HG02938 (cell line): Measurements from ENCODE around the gene FBXO22.

Source experiments
- ATAC-seq: cut with Tn5 transposase; IDR thresholded peaks from one replicate; pipeline ENCODE4 v1.9.1; 2021; ENCODE audit warnings: mild to moderate bottlenecking, moderate library complexity; ENCODE audit not compliant: unreplicated experiment

FBXO22 gene

DNA sequence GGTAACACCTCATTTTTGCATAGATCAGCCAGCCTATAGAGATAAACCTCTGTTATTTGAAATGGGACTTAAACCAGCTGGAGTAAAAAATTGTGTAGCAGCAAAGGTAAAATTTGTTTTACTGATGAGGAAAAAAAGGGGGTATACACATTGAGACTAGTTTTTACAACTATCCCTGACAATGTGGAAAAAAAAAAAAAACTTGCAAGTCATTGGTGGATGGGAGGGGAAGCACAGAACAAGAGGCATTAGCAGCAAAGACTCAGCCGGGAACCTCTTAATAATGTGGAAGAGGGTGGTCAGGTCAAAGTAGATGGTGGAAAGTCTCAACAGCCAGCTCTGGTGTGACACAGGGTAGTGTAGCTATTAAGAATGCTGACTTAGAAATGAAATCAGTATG, 14.5 kb downstream of the FBXO22 start:
- no peak for ATAC-seq

DNA sequence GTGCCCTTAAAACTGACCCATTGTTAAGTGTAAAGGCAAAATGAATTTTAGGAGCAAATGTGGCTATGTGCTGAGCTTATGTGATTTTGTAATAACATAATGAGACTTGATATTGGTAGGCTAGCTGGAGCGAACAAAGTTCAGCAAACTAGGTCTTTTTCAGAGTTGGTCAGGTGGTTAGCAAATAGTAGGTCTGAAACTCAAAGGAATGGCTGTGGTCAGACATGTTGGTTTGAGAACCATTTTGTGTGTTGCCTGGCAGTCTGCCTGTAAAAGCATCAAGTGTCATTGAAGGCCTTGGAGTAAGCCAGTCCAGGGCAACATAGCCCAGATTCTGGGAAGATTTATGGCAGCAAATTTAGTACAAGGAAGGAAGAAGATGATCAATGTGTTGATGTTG, 16.4 kb downstream of the FBXO22 start:
- ATAC-seq, result no peak

DNA sequence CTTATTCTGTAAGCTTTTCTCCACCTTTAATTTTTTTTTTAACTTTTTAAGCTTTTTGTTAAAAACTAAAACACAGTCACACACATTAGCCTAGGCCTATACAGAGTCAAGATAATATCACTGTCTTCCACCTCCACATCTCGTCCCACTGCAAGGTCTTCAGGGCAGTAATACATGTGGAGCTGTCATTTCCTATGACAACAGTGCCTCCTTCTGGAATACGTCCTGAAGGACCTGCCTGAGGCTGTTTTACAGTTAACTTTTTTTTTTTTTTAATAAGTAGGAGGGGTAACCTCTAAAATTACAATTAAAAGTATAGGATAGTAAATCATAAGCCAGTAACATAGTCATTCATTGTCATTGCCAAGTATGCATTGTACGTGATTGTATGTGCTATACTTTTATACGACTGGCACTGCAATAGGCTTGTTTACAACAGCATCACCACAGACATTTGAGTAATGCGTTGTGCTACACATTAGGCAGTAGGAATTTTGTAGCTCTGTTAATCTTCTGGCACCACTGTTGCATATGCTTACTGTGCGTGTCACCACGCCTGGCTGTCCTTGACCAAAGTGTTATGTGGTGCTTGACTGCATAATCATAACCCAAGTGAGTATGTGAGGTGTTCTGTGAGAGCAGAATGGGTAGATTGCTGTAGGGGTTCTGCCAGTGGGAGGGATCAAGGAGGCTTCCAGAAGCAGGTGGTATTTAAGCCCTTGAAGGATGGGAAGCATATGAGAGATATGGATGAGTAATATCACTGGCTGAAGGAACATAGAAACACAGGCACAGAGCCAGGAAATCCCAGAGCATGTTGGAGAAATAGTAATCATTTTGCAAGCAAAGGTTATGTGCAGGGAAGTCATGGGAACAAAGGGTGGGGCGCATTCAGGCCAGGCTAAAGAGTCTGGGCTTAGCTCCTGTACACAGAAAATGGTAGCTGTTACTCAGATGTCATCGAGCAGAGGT, 18.3 kb downstream of the FBXO22 start:
- no peak for ATAC-seq

DNA sequence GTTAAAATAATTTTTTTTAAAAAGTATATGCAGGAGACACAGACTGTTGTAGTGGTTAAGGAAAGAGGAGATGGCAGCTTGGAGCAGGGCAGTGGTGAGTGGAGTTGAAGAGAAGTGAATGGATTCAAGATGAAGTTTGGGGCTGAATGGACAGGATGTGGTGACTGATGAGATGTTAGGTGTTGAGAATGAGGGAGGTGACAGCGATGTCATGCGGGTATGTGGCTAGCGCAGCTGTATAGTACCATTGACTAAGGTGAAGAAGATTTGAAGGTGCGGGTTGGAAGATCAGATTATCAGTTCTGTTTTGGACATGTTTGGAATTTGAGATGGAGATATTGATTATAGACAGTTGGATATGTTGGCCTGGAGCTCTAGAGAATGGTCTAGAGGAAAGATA, 20.1 kb downstream of the FBXO22 start:
- no peak for ATAC-seq

DNA sequence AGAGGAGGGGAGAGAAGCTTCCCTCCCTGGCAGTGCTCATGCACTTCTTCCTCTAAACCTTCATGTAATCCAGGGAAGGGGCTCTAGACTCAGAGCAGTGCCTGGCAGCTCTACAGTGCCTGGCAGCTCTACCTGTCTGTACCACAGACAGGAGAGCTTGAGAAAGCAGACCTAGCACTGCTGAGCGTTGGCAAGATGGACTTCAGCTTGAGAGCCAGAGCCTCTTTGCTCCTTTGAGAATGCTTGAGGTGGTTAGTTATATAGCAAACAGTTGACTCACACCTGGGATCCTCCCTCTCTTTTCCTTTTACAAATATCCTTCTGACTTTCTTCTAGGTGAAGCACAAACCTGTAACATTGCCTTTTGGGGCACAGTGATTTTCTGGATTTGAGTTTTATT, 20.9 kb downstream of the FBXO22 start:
- no peak for ATAC-seq

DNA sequence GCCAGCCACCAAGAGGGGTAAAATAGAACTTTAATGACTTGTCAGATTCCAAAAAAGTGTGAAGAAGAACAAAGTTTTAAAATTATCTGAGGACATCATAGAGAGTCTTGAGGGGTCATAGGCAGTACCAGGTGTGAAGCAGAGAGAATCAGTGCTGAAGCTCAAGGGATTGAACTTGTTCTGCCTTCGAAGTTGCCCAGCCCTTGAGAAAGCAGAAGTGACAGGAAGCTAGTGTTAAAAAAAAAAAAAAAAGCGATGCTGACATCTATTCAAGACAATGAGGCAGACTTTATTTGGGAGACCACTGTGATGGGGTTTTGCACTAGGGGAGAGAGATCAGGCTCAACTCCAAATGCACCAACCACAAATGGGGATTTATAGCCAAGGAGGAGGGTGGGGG, 21.8 kb downstream of the FBXO22 start:
- no peak for ATAC-seq

DNA sequence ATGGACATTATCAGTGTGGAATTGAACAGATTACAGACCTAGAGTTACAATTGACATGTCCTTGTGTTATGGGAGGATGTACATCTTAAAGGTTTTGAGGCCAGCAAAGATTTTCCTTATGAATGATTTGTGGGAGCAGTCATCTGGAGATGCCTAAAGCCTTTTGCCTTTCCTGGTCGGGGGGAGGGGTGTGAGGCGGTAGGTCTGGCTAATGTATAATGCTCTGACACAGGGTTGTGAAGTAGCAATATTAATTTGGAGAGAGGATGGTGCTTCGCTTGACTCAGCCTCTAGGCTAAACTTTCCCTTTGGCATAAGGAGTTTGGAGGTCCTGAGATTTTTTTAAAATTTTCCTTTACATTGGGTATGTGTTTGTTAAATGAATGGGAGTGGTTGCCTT, 23.3 kb downstream of the FBXO22 start:
- no peak for ATAC-seq

DNA sequence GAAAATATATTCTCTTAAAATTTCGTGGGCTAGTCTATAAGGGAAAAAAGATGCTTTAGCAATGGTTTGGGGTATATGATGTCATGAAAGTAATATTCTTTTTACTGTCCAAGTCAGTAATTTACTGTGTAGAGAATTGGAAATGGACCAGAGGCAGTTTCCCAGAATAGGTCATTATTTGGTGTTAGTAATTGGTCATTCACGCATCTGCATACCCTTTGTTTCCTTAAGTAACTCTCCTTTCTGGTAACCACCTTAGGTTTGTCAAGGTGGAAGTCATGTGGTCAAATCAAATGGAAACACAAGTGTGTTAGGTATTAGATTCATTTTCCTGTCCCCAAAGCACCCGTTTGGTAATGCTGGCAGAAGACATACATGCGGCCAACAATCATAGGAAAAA, 23.9 kb downstream of the FBXO22 start:
- no peak for ATAC-seq

DNA sequence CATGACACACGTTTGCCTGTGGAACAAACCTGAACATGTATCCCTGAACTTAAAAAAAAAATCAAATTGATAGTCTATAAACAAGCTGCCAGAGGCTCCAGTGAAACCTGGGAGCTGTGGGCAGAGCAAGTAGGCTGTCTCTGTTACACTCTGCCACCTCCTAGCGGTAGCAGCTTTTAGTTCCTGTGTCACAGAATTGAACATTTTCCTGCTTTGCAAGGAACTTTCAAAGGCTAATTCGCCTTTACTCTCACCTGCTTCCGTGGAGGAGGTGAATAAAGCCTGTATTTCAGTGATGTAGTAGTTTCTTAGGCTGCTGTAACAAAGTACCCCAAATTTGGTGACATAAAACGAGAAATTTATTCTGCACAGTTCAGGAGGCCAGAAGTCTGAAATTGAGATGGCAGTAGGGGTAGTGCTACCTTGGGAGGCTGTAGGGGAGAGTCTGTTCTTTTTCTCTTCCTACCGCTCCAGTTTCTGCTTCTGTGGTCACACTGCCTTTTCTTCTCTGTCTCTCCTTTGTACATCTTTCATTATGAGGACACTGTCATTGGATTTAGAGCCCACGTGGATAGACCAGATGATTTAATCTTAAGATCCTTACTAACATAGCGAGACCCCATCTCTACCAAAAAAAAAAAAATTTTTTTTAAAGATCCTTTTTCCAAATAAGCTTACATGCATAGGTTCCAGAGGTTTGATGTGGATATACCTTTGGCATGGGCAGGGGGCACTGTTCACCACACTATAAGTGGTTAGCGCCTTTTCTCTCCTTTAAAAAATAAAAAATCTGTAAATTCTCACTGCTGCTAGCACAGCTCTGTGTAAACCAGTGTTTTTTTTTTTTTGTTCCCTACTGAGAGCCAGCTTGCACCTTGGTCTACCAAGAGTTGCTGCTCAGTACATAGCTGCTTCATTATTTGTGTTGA, 25.3 kb downstream of the FBXO22 start:
- no peak for ATAC-seq

DNA sequence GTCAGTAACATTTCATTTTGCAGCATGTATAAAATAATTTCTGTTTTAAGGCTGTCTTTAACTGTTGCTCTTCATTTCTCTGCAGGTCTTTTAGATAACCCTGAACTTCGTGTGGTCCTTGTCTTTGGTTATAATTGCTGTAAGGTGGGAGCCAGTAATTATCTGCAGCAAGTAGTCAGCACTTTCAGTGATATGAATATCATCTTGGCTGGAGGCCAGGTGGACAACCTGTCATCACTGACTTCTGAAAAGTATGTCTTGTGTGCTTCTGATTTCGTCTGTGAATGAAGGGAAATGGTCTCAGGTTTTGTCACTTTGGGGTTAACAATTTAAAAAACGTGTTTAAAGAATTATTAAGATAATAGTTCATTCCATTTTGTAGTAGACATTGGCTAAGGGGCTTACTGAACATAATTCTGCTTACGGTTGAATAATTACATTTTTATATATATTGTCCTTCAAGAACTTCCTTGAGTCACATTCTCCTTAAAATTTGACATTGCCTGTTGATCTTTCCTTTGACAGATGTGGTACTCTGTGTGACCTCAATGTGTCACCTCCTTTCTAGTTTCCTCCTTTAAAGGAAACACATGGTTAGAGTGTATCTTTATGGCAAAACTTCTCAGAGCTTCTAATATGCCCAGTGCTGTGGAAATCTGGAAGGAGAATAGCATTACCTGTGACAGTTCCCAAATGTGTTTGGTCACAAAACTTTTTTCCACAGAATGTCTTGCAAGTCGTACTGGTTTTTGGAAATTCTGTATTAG, 26.3 kb downstream of the FBXO22 start:
- ATAC-seq, result no peak

DNA sequence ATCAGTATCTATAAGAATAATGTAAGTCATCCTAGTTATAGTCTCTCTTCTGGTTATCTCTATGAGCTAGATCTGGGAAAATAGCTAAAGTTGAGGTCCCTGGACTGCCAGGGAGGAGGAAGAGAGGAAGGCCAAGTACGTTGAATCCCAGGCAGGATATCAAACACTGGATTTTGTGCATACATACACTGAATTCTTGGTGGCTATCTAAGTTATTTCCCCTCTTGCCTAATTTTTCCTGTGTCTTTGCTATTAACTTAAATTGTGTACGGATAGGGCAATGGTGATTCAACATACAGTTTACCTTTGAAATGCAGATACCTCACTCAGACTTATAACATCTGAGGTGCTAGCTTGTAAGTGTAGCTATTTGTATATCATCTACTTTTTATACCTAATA, 27.2 kb downstream of the FBXO22 start:
- no peak for ATAC-seq

DNA sequence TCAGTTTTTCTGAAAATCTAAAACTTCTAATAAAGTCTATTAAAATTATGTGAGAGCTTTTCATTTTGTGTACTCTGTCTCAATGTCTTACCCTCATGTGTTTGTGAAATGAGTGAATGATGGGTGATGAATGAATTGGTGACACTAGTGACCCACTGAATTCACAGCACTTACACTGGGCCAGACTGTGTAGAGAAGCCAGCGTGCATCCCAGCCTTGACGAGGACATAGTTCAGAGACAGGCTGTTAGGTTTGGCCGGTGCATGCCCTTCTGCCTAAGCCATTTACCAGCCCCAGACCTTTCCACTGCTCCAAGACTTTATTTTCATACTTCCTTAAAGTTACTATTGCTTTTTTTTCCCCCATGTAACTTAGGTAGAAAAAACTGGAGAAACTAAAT, 38.8 kb downstream of the FBXO22 start:
- ATAC-seq, result no peak

DNA sequence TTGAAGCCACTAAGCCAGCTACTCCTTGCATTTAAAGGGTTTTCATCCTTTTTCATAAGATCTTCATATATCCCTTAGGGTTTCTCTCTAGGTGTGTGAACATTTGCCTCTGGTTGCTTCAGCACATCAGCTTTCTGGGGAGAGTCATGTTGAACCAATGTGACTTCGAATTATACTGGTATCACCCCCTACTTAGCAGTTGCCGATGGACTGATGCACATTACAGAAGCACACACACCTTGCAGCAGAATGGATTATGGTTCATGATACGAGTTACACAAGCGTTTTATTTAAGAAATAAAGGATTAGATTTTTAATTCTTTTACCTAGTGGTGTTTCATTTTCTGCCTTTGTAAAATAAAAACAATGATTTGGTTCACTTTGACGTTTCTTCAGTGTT, 39.6 kb downstream of the FBXO22 start:
- no peak for ATAC-seq

DNA sequence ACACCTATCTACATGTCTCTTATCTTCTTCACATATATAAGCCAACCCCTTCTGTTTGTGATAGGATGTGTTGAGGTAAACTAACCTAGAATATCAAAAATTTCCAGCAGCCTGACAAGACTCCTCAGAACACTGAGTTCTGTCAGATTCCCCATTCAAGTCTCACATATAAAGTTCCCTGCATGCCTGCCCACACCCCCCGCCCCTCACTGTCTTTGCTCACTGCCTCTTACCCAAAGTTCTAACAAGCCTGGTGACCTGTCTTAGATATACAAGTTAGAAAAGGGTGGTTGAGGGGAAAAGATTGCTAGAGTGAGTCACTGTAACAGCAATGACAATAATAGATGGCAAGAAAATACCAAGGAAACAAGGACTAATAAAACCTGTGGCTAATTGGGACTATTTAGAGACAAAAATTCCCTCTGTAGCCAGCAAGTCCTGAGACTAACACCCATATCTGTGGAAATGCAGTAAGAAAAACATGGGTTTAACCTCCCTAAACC, 40.1 kb downstream of the FBXO22 start:
- ATAC-seq, result no peak

DNA sequence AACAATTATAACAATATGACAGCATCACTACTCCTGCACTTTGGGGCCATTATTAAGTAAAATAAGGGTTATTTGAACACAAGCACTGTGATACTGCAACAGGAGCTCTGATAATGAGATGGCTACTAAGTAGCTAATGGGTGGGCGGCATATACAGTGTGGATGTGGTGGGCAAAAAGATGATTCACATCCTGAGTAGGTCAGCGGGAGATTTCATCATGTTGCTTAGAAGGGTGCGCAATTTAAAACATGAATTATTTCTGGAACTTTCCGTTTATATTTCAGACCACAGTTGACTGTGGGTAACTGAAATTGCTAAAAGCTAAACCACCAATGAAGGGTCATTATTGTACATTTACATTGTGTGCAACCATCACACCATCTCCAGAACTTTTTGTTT, 42.3 kb downstream of the FBXO22 start:
- ATAC-seq, result no peak

DNA sequence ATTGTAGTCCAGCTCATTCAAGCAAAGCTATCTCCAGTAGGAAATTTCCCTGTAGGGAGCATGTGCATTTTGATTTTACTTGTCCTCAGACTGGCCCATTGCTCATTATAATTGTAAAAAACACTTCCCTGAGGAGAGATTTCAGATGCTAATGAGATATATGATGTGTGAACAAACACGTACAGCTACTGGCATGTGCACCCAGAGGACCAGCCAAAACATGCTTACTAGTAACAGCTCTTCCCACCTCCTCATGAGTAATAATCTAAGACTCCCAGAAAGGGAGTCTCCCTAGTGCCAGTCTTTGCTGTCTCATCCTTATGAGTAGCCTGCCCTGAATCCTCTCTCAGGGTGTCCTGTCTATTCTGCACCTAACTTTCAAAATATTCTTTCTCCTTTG, 43.4 kb downstream of the FBXO22 start:
- ATAC-seq, result no peak

DNA sequence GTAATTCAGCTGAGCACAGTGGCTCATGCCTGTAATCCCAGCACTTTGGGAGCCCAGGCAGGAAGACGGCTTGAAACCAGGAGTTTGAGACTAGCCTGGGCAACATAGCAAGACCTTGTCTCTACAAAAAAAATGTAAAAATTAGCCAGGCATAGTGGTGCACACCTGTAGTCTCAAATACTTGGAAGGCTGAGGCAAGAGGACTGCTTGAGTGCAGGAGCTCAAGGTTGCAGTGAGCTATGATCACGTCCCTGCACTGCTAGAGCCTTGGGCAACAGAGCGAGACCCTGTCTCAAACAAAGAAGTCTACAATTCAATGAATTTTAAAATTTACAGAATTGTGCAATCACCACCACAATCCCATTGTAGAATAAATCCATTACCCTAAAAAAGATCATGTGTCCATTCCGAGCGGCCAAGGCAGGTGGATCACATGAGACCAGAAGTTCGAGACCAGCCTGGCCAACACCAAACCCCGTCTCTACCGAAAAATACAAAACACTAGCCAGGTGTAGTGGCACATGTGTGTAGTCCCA, 45.2 kb downstream of the FBXO22 start:
- no peak for ATAC-seq

DNA sequence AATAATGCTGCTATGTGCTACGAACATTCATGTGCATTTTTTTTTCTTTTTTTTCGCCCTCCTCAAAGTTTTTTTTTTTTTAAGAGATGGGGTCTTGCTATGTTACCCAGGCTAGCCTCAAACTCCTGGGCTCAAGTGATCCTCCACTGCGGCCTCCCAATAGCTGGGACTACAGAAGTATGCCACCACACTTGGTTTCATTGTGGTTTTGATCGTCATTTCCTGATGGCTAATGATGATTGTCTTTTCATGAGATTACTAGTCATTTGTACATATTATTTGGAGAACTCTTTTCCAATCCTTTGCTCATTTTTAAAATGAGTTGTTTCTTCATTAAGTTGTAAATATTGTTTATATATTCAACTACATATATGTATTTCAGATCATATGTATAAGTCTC, 48.8 kb downstream of the FBXO22 start:
- no peak for ATAC-seq

DNA sequence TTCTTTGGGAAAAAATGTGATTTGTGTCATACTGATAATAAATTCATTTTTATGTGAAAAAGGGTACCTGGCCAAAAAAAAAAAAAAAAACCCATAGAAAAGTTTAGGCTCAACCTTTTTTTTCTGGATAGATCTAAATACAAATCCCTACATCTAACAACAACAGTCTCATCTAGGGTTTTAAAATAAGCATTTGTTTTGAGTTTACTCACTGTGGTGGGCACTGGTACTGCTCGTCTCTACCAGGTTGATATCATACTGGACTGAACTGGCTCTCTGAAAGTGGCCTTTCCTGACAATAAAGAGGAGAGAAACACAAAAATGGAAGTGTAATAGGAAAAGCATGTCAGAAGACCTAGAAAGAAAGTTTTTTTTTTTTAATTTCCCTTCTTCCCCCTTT, 52.0 kb downstream of the FBXO22 start:
- no peak for ATAC-seq

DNA sequence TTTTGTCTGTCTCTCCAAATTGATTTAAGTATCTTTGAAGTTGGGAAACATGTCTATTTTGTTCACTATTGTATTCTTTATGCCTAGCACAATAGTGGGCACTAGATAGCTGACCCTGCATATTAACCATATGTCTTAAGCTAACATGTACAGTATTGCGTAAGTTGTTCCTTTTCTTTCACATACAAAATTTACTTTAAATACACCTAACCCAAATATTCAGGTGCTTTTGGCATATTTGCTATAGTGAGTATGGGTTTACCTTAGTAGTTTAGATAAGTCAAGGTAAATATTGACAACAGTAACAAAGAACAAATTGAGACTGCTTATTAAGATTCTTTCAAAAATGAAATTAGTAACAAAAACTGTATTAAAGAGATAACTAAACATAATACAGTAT, 57.7 kb downstream of the FBXO22 start:
- ATAC-seq, result no peak

DNA sequence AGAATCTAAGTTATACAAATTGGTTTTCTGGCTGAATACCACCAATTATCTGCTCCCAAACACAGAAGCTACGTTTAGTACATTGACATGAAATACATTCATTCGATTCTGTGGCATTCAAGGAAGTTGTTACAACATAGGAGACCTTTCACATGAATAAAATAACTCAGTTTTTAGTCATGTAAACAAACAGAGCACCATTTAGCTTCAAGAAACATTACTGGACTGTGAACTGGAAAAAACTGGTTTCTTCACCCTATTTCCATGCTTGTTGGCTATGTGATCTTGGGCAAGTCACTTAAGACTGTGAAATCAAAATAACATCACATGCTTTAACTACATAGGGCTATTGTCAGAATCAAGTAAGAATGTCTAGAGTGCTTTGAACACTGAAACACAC, 62.4 kb downstream of the FBXO22 start:
- no peak for ATAC-seq
